ENCODE results near the gene USP54.

DNA sequence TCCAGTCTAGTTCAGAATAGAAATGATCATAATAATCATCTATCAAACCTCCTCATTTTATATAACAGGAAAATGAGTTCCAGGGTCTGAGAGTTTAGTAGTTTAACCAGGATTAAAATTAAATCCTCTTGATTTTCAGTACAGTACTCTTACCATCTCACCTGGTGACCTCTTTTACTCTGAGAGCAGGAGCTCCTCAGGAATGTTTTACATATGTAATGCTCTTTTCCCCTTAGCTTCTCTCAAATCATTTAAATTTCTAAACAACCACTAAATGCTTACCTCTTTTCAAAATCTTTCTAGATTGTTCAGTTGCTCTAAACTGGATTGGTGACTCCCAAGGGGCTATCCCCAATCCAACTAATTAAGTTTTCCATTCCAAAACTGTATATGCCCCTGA lies 85.1 kb downstream of the USP54 start:
- TF ChIP-seq, protein P1, sequence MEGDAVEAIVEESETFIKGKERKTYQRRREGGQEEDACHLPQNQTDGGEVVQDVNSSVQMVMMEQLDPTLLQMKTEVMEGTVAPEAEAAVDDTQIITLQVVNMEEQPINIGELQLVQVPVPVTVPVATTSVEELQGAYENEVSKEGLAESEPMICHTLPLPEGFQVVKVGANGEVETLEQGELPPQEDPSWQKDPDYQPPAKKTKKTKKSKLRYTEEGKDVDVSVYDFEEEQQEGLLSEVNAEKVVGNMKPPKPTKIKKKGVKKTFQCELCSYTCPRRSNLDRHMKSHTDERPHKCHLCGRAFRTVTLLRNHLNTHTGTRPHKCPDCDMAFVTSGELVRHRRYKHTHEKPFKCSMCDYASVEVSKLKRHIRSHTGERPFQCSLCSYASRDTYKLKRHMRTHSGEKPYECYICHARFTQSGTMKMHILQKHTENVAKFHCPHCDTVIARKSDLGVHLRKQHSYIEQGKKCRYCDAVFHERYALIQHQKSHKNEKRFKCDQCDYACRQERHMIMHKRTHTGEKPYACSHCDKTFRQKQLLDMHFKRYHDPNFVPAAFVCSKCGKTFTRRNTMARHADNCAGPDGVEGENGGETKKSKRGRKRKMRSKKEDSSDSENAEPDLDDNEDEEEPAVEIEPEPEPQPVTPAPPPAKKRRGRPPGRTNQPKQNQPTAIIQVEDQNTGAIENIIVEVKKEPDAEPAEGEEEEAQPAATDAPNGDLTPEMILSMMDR (conservative IDR thresholded peaks at IDR 0.05; ENCODE audit: low read length), result no peak
- TF ChIP-seq EZH2phosphoT487 (IDR thresholded peaks at IDR 0.05; ENCODE audit: borderline replicate concordance), result no peak
